ENCODE results near the gene ATR. TPM values are rescaled to one million over a fixed set of nuclear protein-coding genes. Genes with fewer than 3 reads are reported as not detected.

Gene ATR
- total and polyA plus RNA-seq, 9 of the 15 experiments (the other 6 are each of a cell fraction or from before 2014, with no cell fraction given), result 18.0 to 37.8 (median 23.2) TPM

DNA sequence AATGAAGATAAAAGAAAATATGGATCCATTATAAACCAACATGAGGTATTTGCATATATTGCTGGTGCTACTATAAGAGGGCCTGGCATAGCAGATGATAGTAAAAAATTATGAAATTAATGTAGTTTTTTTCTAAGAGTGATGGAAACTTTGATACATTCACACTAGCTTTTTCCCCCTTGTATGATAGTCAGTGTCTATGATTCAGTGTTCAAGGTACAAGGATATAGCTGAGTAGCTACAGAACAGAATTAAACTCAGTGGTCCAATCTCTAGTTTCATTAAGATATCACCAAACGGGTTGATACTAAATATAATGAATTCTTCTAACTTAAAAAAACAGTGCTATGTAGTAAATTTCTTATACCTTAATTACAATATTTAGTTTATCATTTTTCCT, 80.8 kb downstream of the ATR start:
- Histone ChIP-seq H3K4me3 (no peak overlapping the region), H3K9me1 (ENCODE audit: control insufficient read depth, insufficient read depth, low read length) (no peaks in the 10 kb centered on the region), H3K36me3 (ENCODE audit: control insufficient read depth, insufficient read depth, low read length) (peaks cover 72% of the 10 kb centered on the region), H3K4me1 (replicated peaks in 1 of 2; ENCODE audit: control insufficient read depth in 2 of 2, insufficient read depth in 2 of 2, low read length in 2 of 2) (no peaks in the 10 kb centered on the region), H3K27me3 (ENCODE audit: control insufficient read depth in 2 of 2, insufficient read depth in 2 of 2, low read length in 2 of 2) (no peaks in the 10 kb centered on the region), H3K9ac (ENCODE audit: insufficient read depth in 1 of 2, low read depth in 2 of 2, low read length in 2 of 2) (no peak overlapping the region), H4K20me1 (replicated peaks; ENCODE audit: control insufficient read depth, insufficient read depth, low read length) (no peaks in the 10 kb centered on the region), H2AFZ (ENCODE audit: low read depth, low read length) (no peak overlapping the region), H3K79me2 (ENCODE audit: control insufficient read depth, insufficient read depth, low read length) (no peaks in the 10 kb centered on the region), H3K9me3 (replicated peaks; ENCODE audit: control insufficient read depth, insufficient read depth, low read depth, low read length) (no peaks in the 10 kb centered on the region), H3K27ac (ENCODE audit: extremely low read depth, low read depth, low read length) (no peak overlapping the region), H3K4me2 (ENCODE audit: insufficient read depth, low read length) (no peak overlapping the region)
- no peak for DNase-seq (ENCODE audit: extremely low read depth in 1 of 4, low spot score in 3 of 4)
- POLR2A ChIA-PET, result no interaction called here
- FAIRE-seq, result no peak
- CTCF ChIA-PET (ENCODE audit: low intra/inter-chr PET ratio), result no interaction called here
- intact Hi-C loops (cut with micrococcal nuclease), result no loop called here
- BruUV-seq (replicated peaks), result no TSS peak
- WGBS (ENCODE audit: insufficient coverage, low coverage, missing lambda C conversion rate), result 67% methylated on average over 1 of the region's 1 CpG
- TF ChIP-seq CEBPB (tag; IDR thresholded peaks at IDR 0.05) (no peak), POLR2H (tag; IDR thresholded peaks at IDR 0.05; ENCODE audit: low read depth) (0 out of 2 replicates have a peak, but pooled peaks have one; percentile 20)
- in situ Hi-C loops (cut with MboI), result no loop called here
- no peak for ATAC-seq

DNA sequence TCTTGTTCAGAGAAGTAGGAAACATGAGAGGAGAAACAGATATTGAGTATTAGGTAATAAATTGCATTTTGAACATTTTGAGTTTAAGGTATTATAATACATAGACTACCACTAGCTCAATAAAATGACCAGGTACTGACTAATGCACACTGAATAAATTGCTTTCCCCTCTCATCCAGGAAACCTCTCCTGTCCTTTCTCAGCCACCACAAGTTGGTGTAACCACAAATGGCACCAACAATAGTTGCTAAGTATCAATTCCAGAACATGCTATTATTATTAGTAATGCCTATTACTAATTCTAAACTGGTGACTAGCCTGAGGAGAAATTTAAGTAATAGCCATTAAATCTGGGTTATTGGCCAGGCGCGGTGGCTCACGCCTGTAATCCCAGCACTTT, 83.4 kb downstream of the ATR start:
- H3K4me2 ChIP-seq (ENCODE audit: insufficient read depth, low read length), result no peak overlapping the region
- FAIRE-seq, result no peak
- TF ChIP-seq SMARCA4 (IDR thresholded peaks at IDR 0.05), result no peak
- no peak for TF ChIP-seq ILK (tag; IDR thresholded peaks at IDR 0.05; ENCODE audit: borderline replicate concordance, low read depth)
- no peak for TF ChIP-seq TOE1 (IDR thresholded peaks at IDR 0.05; ENCODE audit: borderline replicate concordance)
- TF ChIP-seq TOE1 (CRISPR knock-in tag; IDR thresholded peaks at IDR 0.05; ENCODE audit: borderline replicate concordance, low read depth), result no peak
- TF ChIP-seq, protein P1, sequence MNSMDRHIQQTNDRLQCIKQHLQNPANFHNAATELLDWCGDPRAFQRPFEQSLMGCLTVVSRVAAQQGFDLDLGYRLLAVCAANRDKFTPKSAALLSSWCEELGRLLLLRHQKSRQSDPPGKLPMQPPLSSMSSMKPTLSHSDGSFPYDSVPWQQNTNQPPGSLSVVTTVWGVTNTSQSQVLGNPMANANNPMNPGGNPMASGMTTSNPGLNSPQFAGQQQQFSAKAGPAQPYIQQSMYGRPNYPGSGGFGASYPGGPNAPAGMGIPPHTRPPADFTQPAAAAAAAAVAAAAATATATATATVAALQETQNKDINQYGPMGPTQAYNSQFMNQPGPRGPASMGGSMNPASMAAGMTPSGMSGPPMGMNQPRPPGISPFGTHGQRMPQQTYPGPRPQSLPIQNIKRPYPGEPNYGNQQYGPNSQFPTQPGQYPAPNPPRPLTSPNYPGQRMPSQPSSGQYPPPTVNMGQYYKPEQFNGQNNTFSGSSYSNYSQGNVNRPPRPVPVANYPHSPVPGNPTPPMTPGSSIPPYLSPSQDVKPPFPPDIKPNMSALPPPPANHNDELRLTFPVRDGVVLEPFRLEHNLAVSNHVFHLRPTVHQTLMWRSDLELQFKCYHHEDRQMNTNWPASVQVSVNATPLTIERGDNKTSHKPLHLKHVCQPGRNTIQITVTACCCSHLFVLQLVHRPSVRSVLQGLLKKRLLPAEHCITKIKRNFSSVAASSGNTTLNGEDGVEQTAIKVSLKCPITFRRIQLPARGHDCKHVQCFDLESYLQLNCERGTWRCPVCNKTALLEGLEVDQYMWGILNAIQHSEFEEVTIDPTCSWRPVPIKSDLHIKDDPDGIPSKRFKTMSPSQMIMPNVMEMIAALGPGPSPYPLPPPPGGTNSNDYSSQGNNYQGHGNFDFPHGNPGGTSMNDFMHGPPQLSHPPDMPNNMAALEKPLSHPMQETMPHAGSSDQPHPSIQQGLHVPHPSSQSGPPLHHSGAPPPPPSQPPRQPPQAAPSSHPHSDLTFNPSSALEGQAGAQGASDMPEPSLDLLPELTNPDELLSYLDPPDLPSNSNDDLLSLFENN (IDR thresholded peaks at IDR 0.05; ENCODE audit: low read depth in 2 of 2, low read length in 2 of 2), result no peak
- no peak for TF ChIP-seq ZNF143 (CRISPR knock-in tag; IDR thresholded peaks at IDR 0.05)
- TF ChIP-seq EHMT2 (IDR thresholded peaks at IDR 0.05), result no peak
- no peak for TF ChIP-seq HMG20A (CRISPR knock-in tag; conservative IDR thresholded peaks at IDR 0.05)
- no peak for TF ChIP-seq ZKSCAN3 (CRISPR knock-in tag; IDR thresholded peaks at IDR 0.05)
- TF ChIP-seq, protein P2, sequence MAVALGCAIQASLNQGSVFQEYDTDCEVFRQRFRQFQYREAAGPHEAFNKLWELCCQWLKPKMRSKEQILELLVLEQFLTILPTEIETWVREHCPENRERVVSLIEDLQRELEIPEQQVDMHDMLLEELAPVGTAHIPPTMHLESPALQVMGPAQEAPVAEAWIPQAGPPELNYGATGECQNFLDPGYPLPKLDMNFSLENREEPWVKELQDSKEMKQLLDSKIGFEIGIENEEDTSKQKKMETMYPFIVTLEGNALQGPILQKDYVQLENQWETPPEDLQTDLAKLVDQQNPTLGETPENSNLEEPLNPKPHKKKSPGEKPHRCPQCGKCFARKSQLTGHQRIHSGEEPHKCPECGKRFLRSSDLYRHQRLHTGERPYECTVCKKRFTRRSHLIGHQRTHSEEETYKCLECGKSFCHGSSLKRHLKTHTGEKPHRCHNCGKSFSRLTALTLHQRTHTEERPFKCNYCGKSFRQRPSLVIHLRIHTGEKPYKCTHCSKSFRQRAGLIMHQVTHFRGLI (CRISPR knock-in tag; IDR thresholded peaks at IDR 0.05), result no peak
- no peak for TF ChIP-seq SMAD3 (CRISPR knock-in tag; conservative IDR thresholded peaks at IDR 0.05)

More for the DNA sequence above, 83.4 kb downstream of the ATR start:
- no peaks in the 10 kb centered on the region for H3K9me1 ChIP-seq (ENCODE audit: control insufficient read depth, insufficient read depth, low read length)
- peaks cover 84% of the 10 kb centered on the region for H3K36me3 ChIP-seq (ENCODE audit: control insufficient read depth, insufficient read depth, low read length)
- in situ Hi-C loops (cut with MboI), result no loop called here
- WGBS (ENCODE audit: insufficient coverage, low coverage, missing lambda C conversion rate), result 88% methylated on average over 3 of the region's 3 CpGs
- CTCF ChIA-PET (ENCODE audit: low intra/inter-chr PET ratio), result no interaction called here
- DNase-seq (ENCODE audit: extremely low read depth in 1 of 4, low spot score in 3 of 4) (no peak), ATAC-seq (no peak)
- no TSS peak for BruUV-seq (replicated peaks)
- no peaks in the 10 kb centered on the region for H3K4me1 ChIP-seq (replicated peaks in 1 of 2; ENCODE audit: control insufficient read depth in 2 of 2, insufficient read depth in 2 of 2, low read length in 2 of 2)
- H3K27ac ChIP-seq (ENCODE audit: extremely low read depth, low read depth, low read length), result no peak overlapping the region
- H2AFZ ChIP-seq (ENCODE audit: low read depth, low read length), result no peak overlapping the region
- no peaks in the 10 kb centered on the region for H3K9me3 ChIP-seq (replicated peaks; ENCODE audit: control insufficient read depth, insufficient read depth, low read depth, low read length)
- POLR2A ChIA-PET, result no interaction called here
- no peaks in the 10 kb centered on the region for H3K79me2 ChIP-seq (ENCODE audit: control insufficient read depth, insufficient read depth, low read length)
- H4K20me1 ChIP-seq (replicated peaks; ENCODE audit: control insufficient read depth, insufficient read depth, low read length), result no peaks in the 10 kb centered on the region
- no peak overlapping the region for H3K4me3 ChIP-seq
- H3K9ac ChIP-seq (ENCODE audit: insufficient read depth in 1 of 2, low read depth in 2 of 2, low read length in 2 of 2), result no peak overlapping the region
- H3K27me3 ChIP-seq (ENCODE audit: control insufficient read depth in 2 of 2, insufficient read depth in 2 of 2, low read length in 2 of 2), result no peaks in the 10 kb centered on the region
- intact Hi-C loops (cut with micrococcal nuclease), result no loop called here
